Astrocyte (in vitro differentiated cells and primary cell): ENCODE results near the gene IFT27. TPM values are rescaled to one million over a fixed set of nuclear protein-coding genes. Genes with fewer than 3 reads are reported as not detected.

Source experiments
- DNase-seq: peaks from one replicate; pipeline ENCODE4 v3.0.0-alpha.2; 2010; ENCODE audit warnings: low read depth
- FAIRE-seq: peaks from 2 replicates; lab custom pipeline; 2011; peaks lifted over from hg19 to GRCh38; lab: Jason Lieb, UNC
- H2AFZ ChIP-seq: 2 replicates; pipeline ENCODE4 v1.6.0; 2012; ENCODE audit warnings: low read depth, low read length, inconsistent platforms
- H3K27ac ChIP-seq: 2 replicates; pipeline ENCODE4 v1.5.1; 2011; ENCODE audit warnings: low read depth, low read length, inconsistent platforms
- H3K27me3 ChIP-seq: 2 replicates; pipeline ENCODE4 v1.6.0; 2011; ENCODE audit warnings: low read length, inconsistent platforms; ENCODE audit not compliant: insufficient read depth
- H3K36me3 ChIP-seq: 2 replicates; pipeline ENCODE4 v1.5.1; 2011; ENCODE audit warnings: low read length, inconsistent platforms; ENCODE audit not compliant: insufficient read depth
- H3K4me1 ChIP-seq: 2 replicates; pipeline ENCODE4 v1.5.1; 2011; ENCODE audit warnings: low read length, inconsistent platforms; ENCODE audit not compliant: insufficient read depth
- H3K4me2 ChIP-seq: 2 replicates; pipeline ENCODE4 v1.6.0; 2012; ENCODE audit warnings: low read length, inconsistent platforms
- H3K4me3 ChIP-seq: 2 replicates; pipeline ENCODE4 v1.5.1; 2011; ENCODE audit warnings: low read depth, mild to moderate bottlenecking, low read length, inconsistent platforms; ENCODE audit not compliant: insufficient read depth
- H3K79me2 ChIP-seq: 2 replicates; pipeline ENCODE4 v1.6.0; 2012; ENCODE audit warnings: mild to moderate bottlenecking, low read length, inconsistent platforms; ENCODE audit not compliant: insufficient read depth
- H3K9ac ChIP-seq: 2 replicates; pipeline ENCODE4 v1.6.0; 2012; ENCODE audit warnings: mild to moderate bottlenecking, low read length, inconsistent platforms
- H3K9me3 ChIP-seq: 2 replicates; pipeline ENCODE4 v1.5.1; 2012; ENCODE audit warnings: low read depth, mild to moderate bottlenecking, low read length, inconsistent platforms; ENCODE audit not compliant: insufficient read depth
- H4K20me1 ChIP-seq: 2 replicates; pipeline ENCODE4 v1.6.0; 2012; ENCODE audit warnings: low read length, inconsistent platforms; ENCODE audit not compliant: insufficient read depth
- H3K27ac Mint-ChIP-seq: one replicate; pipeline ENCODE4 v1.8.0; 2021; ENCODE audit warnings: mild to moderate bottlenecking, mixed read lengths; ENCODE audit not compliant: unreplicated experiment
- H3K27me3 Mint-ChIP-seq: one replicate; pipeline ENCODE4 v1.8.0; 2021; ENCODE audit warnings: low read depth, mixed read lengths; ENCODE audit not compliant: unreplicated experiment
- H3K36me3 Mint-ChIP-seq: one replicate; pipeline ENCODE4 v1.8.0; 2021; ENCODE audit warnings: low read depth, mixed read lengths; ENCODE audit not compliant: unreplicated experiment
- H3K4me1 Mint-ChIP-seq: one replicate; pipeline ENCODE4 v1.8.0; 2021; ENCODE audit warnings: low read depth, mixed read lengths; ENCODE audit not compliant: unreplicated experiment
- H3K4me3 Mint-ChIP-seq: one replicate; pipeline ENCODE4 v1.8.0; 2021; ENCODE audit warnings: mild to moderate bottlenecking, moderate library complexity, mixed read lengths; ENCODE audit not compliant: unreplicated experiment
- H3K9me3 Mint-ChIP-seq: one replicate; pipeline ENCODE4 v1.8.0; 2021; ENCODE audit warnings: mild to moderate bottlenecking, mixed read lengths; ENCODE audit not compliant: unreplicated experiment
- CTCF ChIP-seq: IDR thresholded peaks from 2 replicates; pipeline ENCODE4 v1.5.1; 2011; ENCODE audit warnings: low read depth, mild to moderate bottlenecking, inconsistent platforms, low read length, moderate library complexity; ENCODE audit not compliant: insufficient read depth
- EZH2 ChIP-seq: IDR thresholded peaks from 2 replicates; pipeline ENCODE4 v1.6.1; 2012; ENCODE audit warnings: mild to moderate bottlenecking, low read length, inconsistent platforms; ENCODE audit not compliant: insufficient read depth
- total RNA-seq: library from RNA; stranded (reverse); gene quantifications from 2 replicates; pipeline ENCODE4 v1.2.1, GENCODE V29; 2021

IFT27 gene
- total RNA-seq, 1 donor from 2014 or later = 30.1 TPM

GRCh38 chr22:36781656-36782627 is 6.0 kb upstream of the IFT27 start:
- peak overlapping the region; percentile 17 for H3K4me3 Mint-ChIP-seq
- peak; percentile 74 for DNase-seq
- no peaks in the 10 kb centered on the region for H3K4me1 Mint-ChIP-seq
- Histone ChIP-seq H3K9ac (peak overlapping the region; percentile 36), H3K9me3 (no peaks in the 10 kb centered on the region), H3K4me3 (no peak overlapping the region), H2AFZ (peak overlapping the region; percentile 73), H3K27me3 (peaks cover 20% of the 10 kb centered on the region), H3K36me3 (no peaks in the 10 kb centered on the region), H3K4me2 (peak overlapping the region; percentile 66), H3K4me1 (peaks cover 4% of the 10 kb centered on the region), H3K27ac (no peak overlapping the region), H4K20me1 (no peaks in the 10 kb centered on the region), H3K79me2 (no peaks in the 10 kb centered on the region)
- FAIRE-seq = peak; percentile 20
- H3K36me3 Mint-ChIP-seq = peaks cover 2% of the 10 kb centered on the region
- peaks cover 46% of the 10 kb centered on the region for H3K27me3 Mint-ChIP-seq
- H3K9me3 Mint-ChIP-seq = peaks cover 7% of the 10 kb centered on the region
- H3K27ac Mint-ChIP-seq = peak overlapping the region; percentile 28
- TF ChIP-seq EZH2 (no peak), CTCF (peak; percentile 91)

GRCh38 chr22:36778020-36778419 is 2.1 kb upstream of the IFT27 start:
- FAIRE-seq (no peak), DNase-seq (no peak)
- H3K9me3 Mint-ChIP-seq = peaks cover 12% of the 10 kb centered on the region
- no peaks in the 10 kb centered on the region for H3K27me3 ChIP-seq
- no peak overlapping the region for H3K27ac Mint-ChIP-seq
- peaks cover 12% of the 10 kb centered on the region for H3K4me1 ChIP-seq
- no peaks in the 10 kb centered on the region for H3K79me2 ChIP-seq
- H4K20me1 ChIP-seq = peaks cover 3% of the 10 kb centered on the region
- no peak overlapping the region for H3K9ac ChIP-seq
- peaks cover 2% of the 10 kb centered on the region for H3K36me3 Mint-ChIP-seq
- H3K27ac ChIP-seq = no peak overlapping the region
- no peak for TF ChIP-seq EZH2
- TF ChIP-seq CTCF = no peak
- H3K4me3 ChIP-seq = no peak overlapping the region
- H3K4me2 ChIP-seq = no peak overlapping the region
- H3K36me3 ChIP-seq = no peaks in the 10 kb centered on the region
- H3K4me1 Mint-ChIP-seq = peaks cover 2% of the 10 kb centered on the region
- no peak overlapping the region for H3K4me3 Mint-ChIP-seq
- H2AFZ ChIP-seq = no peak overlapping the region
- H3K27me3 Mint-ChIP-seq = peaks cover 15% of the 10 kb centered on the region
- no peaks in the 10 kb centered on the region for H3K9me3 ChIP-seq

GRCh38 chr22:36776722-36777121 is 803 bp upstream of the IFT27 start:
- H3K4me1 Mint-ChIP-seq = peaks cover 2% of the 10 kb centered on the region
- peaks cover 14% of the 10 kb centered on the region for H4K20me1 ChIP-seq
- TF ChIP-seq EZH2 = no peak
- no peak for TF ChIP-seq CTCF
- H3K4me3 Mint-ChIP-seq = peak overlapping the region; percentile 87
- H3K9ac ChIP-seq = peak overlapping the region; percentile 28
- FAIRE-seq (no peak), DNase-seq (no peak)
- H3K27ac ChIP-seq = no peak overlapping the region
- peaks cover 12% of the 10 kb centered on the region for H3K9me3 Mint-ChIP-seq
- H3K36me3 Mint-ChIP-seq = peaks cover 3% of the 10 kb centered on the region
- peak overlapping the region; percentile 11 for H3K4me3 ChIP-seq
- peak overlapping the region; percentile 77 for H3K4me2 ChIP-seq
- H3K27me3 Mint-ChIP-seq = peaks cover 9% of the 10 kb centered on the region
- H3K79me2 ChIP-seq = no peaks in the 10 kb centered on the region
- peaks cover 10% of the 10 kb centered on the region for H3K4me1 ChIP-seq
- H3K9me3 ChIP-seq = no peaks in the 10 kb centered on the region
- H3K36me3 ChIP-seq = no peaks in the 10 kb centered on the region
- peak overlapping the region; percentile 88 for H2AFZ ChIP-seq
- peak overlapping the region; percentile 53 for H3K27ac Mint-ChIP-seq
- H3K27me3 ChIP-seq = no peaks in the 10 kb centered on the region
